Astrocyte (in vitro differentiated cells and primary cell): ENCODE results near the gene IDUA. TPM values are rescaled to one million over a fixed set of nuclear protein-coding genes. Genes with fewer than 3 reads are reported as not detected.
"Not testable (repeated sequence)": the region's sequence is repeated elsewhere in the genome, so short reads cannot be mapped to it uniquely, and the experiment has no call there.

ENCODE experiments used
- DNase-seq: peaks from one replicate; pipeline ENCODE4 v3.0.0-alpha.2; 2010; ENCODE audit warnings: low read depth
- FAIRE-seq: peaks from 2 replicates; lab custom pipeline; 2011; peaks lifted over from hg19 to GRCh38; lab: Jason Lieb, UNC
- H2AFZ ChIP-seq: 2 replicates; pipeline ENCODE4 v1.6.0; 2012; ENCODE audit warnings: low read depth, low read length, inconsistent platforms
- H3K27ac ChIP-seq: 2 replicates; pipeline ENCODE4 v1.5.1; 2011; ENCODE audit warnings: low read depth, low read length, inconsistent platforms
- H3K27me3 ChIP-seq: 2 replicates; pipeline ENCODE4 v1.6.0; 2011; ENCODE audit warnings: low read length, inconsistent platforms; ENCODE audit not compliant: insufficient read depth
- H3K36me3 ChIP-seq: 2 replicates; pipeline ENCODE4 v1.5.1; 2011; ENCODE audit warnings: low read length, inconsistent platforms; ENCODE audit not compliant: insufficient read depth
- H3K4me1 ChIP-seq: 2 replicates; pipeline ENCODE4 v1.5.1; 2011; ENCODE audit warnings: low read length, inconsistent platforms; ENCODE audit not compliant: insufficient read depth
- H3K4me2 ChIP-seq: 2 replicates; pipeline ENCODE4 v1.6.0; 2012; ENCODE audit warnings: low read length, inconsistent platforms
- H3K4me3 ChIP-seq: 2 replicates; pipeline ENCODE4 v1.5.1; 2011; ENCODE audit warnings: low read depth, mild to moderate bottlenecking, low read length, inconsistent platforms; ENCODE audit not compliant: insufficient read depth
- H3K79me2 ChIP-seq: 2 replicates; pipeline ENCODE4 v1.6.0; 2012; ENCODE audit warnings: mild to moderate bottlenecking, low read length, inconsistent platforms; ENCODE audit not compliant: insufficient read depth
- H3K9ac ChIP-seq: 2 replicates; pipeline ENCODE4 v1.6.0; 2012; ENCODE audit warnings: mild to moderate bottlenecking, low read length, inconsistent platforms
- H3K9me3 ChIP-seq: 2 replicates; pipeline ENCODE4 v1.5.1; 2012; ENCODE audit warnings: low read depth, mild to moderate bottlenecking, low read length, inconsistent platforms; ENCODE audit not compliant: insufficient read depth
- H4K20me1 ChIP-seq: 2 replicates; pipeline ENCODE4 v1.6.0; 2012; ENCODE audit warnings: low read length, inconsistent platforms; ENCODE audit not compliant: insufficient read depth
- H3K27ac Mint-ChIP-seq: one replicate; pipeline ENCODE4 v1.8.0; 2021; ENCODE audit warnings: mild to moderate bottlenecking, mixed read lengths; ENCODE audit not compliant: unreplicated experiment
- H3K27me3 Mint-ChIP-seq: one replicate; pipeline ENCODE4 v1.8.0; 2021; ENCODE audit warnings: low read depth, mixed read lengths; ENCODE audit not compliant: unreplicated experiment
- H3K36me3 Mint-ChIP-seq: one replicate; pipeline ENCODE4 v1.8.0; 2021; ENCODE audit warnings: low read depth, mixed read lengths; ENCODE audit not compliant: unreplicated experiment
- H3K4me1 Mint-ChIP-seq: one replicate; pipeline ENCODE4 v1.8.0; 2021; ENCODE audit warnings: low read depth, mixed read lengths; ENCODE audit not compliant: unreplicated experiment
- H3K4me3 Mint-ChIP-seq: one replicate; pipeline ENCODE4 v1.8.0; 2021; ENCODE audit warnings: mild to moderate bottlenecking, moderate library complexity, mixed read lengths; ENCODE audit not compliant: unreplicated experiment
- H3K9me3 Mint-ChIP-seq: one replicate; pipeline ENCODE4 v1.8.0; 2021; ENCODE audit warnings: mild to moderate bottlenecking, mixed read lengths; ENCODE audit not compliant: unreplicated experiment
- EZH2 ChIP-seq: IDR thresholded peaks from 2 replicates; pipeline ENCODE4 v1.6.1; 2012; ENCODE audit warnings: mild to moderate bottlenecking, low read length, inconsistent platforms; ENCODE audit not compliant: insufficient read depth
- total RNA-seq: library from RNA; stranded (reverse); gene quantifications from 2 replicates; pipeline ENCODE4 v1.2.1, GENCODE V29; 2021
- TF ChIP-seq, protein P1 (sequence below): IDR thresholded peaks from 2 replicates; pipeline ENCODE4 v1.5.1; 2011; ENCODE audit warnings: low read depth, mild to moderate bottlenecking, inconsistent platforms, low read length, moderate library complexity; ENCODE audit not compliant: insufficient read depth

The IDUA gene
- total RNA-seq, 1 donor from 2014 or later: 20.5 TPM

DNA sequence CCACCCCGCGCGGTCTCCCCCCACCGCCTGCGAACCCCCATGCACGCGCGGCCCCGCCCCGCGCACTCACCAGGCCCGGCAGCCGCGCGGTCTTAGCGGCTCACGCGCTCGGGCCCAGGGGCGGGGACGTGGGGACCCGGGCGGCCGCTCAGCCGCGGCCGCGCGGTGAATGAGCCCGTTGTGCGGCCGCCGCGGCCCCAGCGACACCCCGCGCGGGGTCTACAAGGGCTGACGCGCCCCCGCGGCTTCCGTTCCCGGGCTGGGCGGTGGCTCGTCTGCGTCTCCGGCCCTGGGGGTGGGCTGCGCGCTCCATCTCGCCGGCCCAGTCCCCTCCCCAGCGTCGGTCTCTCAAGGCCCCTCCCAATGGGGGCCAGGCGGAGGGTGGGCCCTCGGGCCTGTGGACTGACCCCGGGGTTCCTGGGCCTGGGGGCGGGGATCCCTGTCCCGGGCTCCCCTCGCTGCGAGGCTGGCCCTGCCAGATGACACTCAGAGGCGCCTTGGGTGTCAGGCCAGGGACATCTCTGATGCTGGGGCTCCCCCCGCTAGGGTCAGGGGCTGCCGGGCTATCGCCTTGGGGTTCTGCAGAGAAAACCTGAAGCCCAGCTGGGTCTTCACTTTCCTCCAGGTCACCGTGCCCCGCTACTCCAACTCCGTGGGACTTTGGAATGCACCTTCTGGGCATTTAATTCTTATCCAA is 10.7 kb downstream of the IDUA start:
- H3K27me3 ChIP-seq: peaks cover 27% of the 10 kb centered on the region

DNA sequence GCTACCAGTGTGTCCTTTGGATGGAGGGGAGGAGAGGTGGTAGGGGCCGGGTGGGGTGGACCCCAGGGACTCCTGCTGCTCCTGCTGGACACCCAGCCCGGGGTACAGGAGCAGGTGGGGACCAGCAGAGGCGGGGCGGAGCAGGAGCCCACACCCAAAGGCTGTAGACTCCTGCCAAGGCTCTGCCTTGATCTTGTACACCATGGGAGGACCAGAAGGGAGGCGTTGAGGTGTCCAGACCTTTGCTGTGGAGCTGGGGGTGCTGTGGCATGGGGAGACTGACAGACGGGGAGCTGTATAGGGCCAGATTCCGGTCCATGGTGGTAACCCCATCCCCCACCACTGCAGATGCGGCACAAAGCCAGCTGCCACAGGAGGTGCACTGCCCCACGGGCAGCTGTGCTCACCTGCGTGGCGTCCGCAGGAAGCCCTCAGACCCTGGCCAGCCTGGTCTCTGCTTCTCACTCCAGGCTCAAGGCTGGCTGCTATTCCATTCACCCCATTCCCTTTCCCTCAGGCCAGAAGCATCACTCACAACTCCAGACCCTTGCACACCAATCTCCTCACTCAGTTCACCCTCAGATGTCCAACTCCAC is 11.3 kb downstream of the IDUA start:
- Histone ChIP-seq H3K79me2 (no peaks in the 10 kb centered on the region), H3K36me3 (no peaks in the 10 kb centered on the region), H4K20me1 (peaks cover 14% of the 10 kb centered on the region), H3K4me1 (no peaks in the 10 kb centered on the region), H3K9ac (no peak overlapping the region), H3K27ac (no peak overlapping the region), H3K9me3 (no peaks in the 10 kb centered on the region), H2AFZ (no peak overlapping the region), H3K27me3 (peaks cover 27% of the 10 kb centered on the region), H3K4me3 (no peak overlapping the region), H3K4me2 (no peak overlapping the region)
- Mint-ChIP-seq H3K4me3 (no peak overlapping the region), H3K36me3 (peaks cover 1% of the 10 kb centered on the region), H3K27me3 (peaks cover 20% of the 10 kb centered on the region), H3K4me1 (no peaks in the 10 kb centered on the region), H3K9me3 (no peaks in the 10 kb centered on the region), H3K27ac (no peak overlapping the region)
- no peak for DNase-seq
- FAIRE-seq: no peak
- TF ChIP-seq, protein P1, sequence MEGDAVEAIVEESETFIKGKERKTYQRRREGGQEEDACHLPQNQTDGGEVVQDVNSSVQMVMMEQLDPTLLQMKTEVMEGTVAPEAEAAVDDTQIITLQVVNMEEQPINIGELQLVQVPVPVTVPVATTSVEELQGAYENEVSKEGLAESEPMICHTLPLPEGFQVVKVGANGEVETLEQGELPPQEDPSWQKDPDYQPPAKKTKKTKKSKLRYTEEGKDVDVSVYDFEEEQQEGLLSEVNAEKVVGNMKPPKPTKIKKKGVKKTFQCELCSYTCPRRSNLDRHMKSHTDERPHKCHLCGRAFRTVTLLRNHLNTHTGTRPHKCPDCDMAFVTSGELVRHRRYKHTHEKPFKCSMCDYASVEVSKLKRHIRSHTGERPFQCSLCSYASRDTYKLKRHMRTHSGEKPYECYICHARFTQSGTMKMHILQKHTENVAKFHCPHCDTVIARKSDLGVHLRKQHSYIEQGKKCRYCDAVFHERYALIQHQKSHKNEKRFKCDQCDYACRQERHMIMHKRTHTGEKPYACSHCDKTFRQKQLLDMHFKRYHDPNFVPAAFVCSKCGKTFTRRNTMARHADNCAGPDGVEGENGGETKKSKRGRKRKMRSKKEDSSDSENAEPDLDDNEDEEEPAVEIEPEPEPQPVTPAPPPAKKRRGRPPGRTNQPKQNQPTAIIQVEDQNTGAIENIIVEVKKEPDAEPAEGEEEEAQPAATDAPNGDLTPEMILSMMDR: no peak
- TF ChIP-seq EZH2: no peak

More for the DNA sequence above, 10.7 kb downstream of the IDUA start:
- Mint-ChIP-seq H3K27me3 (peaks cover 20% of the 10 kb centered on the region), H3K4me1 (no peaks in the 10 kb centered on the region), H3K36me3 (peaks cover 1% of the 10 kb centered on the region), H3K27ac (no peak overlapping the region), H3K9me3 (no peaks in the 10 kb centered on the region), H3K4me3 (no peak overlapping the region)
- Histone ChIP-seq H3K4me1 (no peaks in the 10 kb centered on the region), H4K20me1 (peaks cover 14% of the 10 kb centered on the region), H2AFZ (no peak overlapping the region), H3K36me3 (no peaks in the 10 kb centered on the region), H3K79me2 (no peaks in the 10 kb centered on the region), H3K27ac (no peak overlapping the region), H3K4me3 (peak overlapping the region; percentile 17), H3K9me3 (no peaks in the 10 kb centered on the region), H3K4me2 (peak overlapping the region; percentile 54), H3K9ac (no peak overlapping the region)
- DNase-seq: no peak
- TF ChIP-seq EZH2: peak; percentile 93
- TF ChIP-seq, protein P1: no peak
- FAIRE-seq: no peak

DNA sequence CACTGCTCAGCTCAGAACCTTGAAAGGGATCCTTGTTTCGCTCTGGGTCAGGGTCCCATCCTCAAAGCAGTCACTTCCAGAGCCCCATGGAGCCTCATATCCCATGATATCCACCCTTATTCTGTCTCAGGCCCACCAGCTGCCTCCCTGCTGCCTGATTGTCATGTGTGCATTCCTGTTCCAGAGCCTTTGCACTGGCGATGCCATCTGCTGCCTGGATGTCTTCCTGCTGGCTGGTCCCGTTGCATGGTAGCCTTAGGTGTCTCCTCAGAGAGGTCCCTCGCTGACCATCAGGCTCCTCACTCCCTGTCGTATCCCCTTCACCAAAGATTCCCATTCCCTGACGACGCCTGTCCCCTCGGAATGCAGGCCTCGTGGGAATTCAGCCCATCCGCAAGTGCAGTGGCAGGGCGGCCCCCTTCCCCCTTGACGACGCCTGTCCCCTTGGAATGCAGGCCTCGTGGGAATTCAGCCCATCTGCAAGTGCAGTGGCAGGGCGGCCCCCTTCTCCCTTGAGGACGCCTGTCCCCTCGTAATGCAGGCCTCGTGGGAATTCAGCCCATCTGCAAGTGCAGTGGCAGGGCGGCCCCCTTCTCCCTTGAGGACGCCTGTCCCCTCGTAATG is 12.5 kb downstream of the IDUA start:
- Histone ChIP-seq H4K20me1 (peaks cover 14% of the 10 kb centered on the region), H3K27me3 (peaks cover 30% of the 10 kb centered on the region)
- H3K4me1 Mint-ChIP-seq, H2AFZ ChIP-seq, H3K4me2 ChIP-seq, H3K4me3 ChIP-seq, DNase-seq, H3K79me2 ChIP-seq, H3K9me3 Mint-ChIP-seq, H3K4me1 ChIP-seq, H3K27ac ChIP-seq, H3K4me3 Mint-ChIP-seq, H3K36me3 Mint-ChIP-seq, FAIRE-seq, H3K27ac Mint-ChIP-seq, H3K9me3 ChIP-seq, H3K36me3 ChIP-seq, H3K9ac ChIP-seq: not testable (repeated sequence)
- peaks cover 23% of the 10 kb centered on the region for H3K27me3 Mint-ChIP-seq
